ENCODE results near the gene CXCR2.

DNA sequence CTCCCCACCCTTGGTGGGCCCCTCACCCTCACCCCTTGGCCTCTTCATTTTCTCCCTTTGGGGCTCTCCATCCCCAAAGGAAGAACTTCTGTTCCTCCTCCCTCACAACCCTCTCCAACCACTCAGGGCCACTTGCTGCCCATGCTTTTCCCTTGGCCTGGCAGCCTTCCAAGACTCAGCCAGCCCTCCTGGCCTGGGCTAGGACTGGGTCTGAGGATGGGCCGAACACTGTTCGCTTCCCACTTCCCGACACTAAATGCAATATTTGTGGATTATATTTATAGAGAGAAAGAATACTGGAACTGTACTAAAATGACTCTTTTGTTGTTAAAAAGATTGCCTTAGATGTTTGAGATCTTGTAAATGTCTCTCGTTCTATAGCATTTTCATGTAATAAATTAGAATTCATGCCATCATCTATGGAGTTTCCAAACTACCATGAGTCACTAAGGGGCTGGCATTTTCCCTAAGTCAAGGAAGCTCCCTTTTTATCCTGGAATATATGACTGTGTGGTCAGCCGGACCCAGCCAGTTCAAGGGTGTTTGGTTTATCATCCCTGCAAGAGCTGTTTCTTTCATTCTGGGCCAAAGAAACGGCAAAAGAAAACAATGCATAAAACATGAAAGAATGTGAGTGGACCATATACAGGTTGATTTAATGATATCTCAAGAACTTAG, 3.8 kb downstream of the CXCR2 start:
- TF ChIP-seq POLR2A (IDR thresholded peaks at IDR 0.05; ENCODE audit: low read length) (no peak), GATA1 (IDR thresholded peaks at IDR 0.05; ENCODE audit: low read depth, low read length) (no peak)
